Activated CD8-positive, alpha-beta memory T cell treated with anti-CD3 and anti-CD28 coated beads, Interleukin-2, amount 50 U/mL, for 48 hours (primary cell): Measurements from ENCODE around the gene GRHL3.

ENCODE experiments used
- DNase-seq: peaks from one replicate; pipeline ENCODE4 v3.0.0-alpha.2; 2020

The GRHL3 gene

GRCh38 chr1:24403806-24404205, 84.6 kb downstream of the GRHL3 start:
- no peak for DNase-seq
